ENCODE measurements around the gene DHRS11.
A peak's percentile ranks its signal among the peaks of the same experiment; 100 is the strongest.
"Not testable (repeated sequence)": the region's sequence is repeated elsewhere in the genome, so short reads cannot be mapped to it uniquely, and the experiment has no call there.

The DHRS11 gene

GRCh38 chr17:36600465-36600864, 8.8 kb downstream of the DHRS11 start:
- peaks cover 25 to 38% of the 10 kb centered on the region in 2 donors for H3K4me1 Mint-ChIP-seq
- peak overlapping the region; percentile 89 to 92 for H3K4me3 Mint-ChIP-seq
- H3K27ac Mint-ChIP-seq = peak overlapping the region; percentile 94
- no peak for DNase-seq
- H3K9me3 Mint-ChIP-seq = no peaks in the 10 kb centered on the region
- peaks cover 0 to 4% of the 10 kb centered on the region in 2 donors for H3K27me3 Mint-ChIP-seq
- ATAC-seq (replicated peaks) = no peak
- peaks cover 23 to 36% of the 10 kb centered on the region in 2 donors for H3K36me3 Mint-ChIP-seq

- peak overlapping the region; percentile 89 to 92 for H3K4me3 Mint-ChIP-seq
- peaks cover 30 to 42% of the 10 kb centered on the region in 2 donors for H3K4me1 Mint-ChIP-seq
- DNase-seq = no peak
- no peaks in the 10 kb centered on the region for H3K9me3 Mint-ChIP-seq
- no peaks in the 10 kb centered on the region for H3K27me3 Mint-ChIP-seq
- peak overlapping the region; percentile 94 for H3K27ac Mint-ChIP-seq
- peak; percentile 22 to 26 for ATAC-seq (replicated peaks)
- peaks cover 23 to 36% of the 10 kb centered on the region in 2 donors for H3K36me3 Mint-ChIP-seq
Measured at GRCh38 chr17:36600936-36601302, 9.2 kb downstream of the DHRS11 start.

- DNase-seq (peak; percentile 88), ATAC-seq (replicated peaks) (peak; percentile 91 to 94)
- Mint-ChIP-seq H3K9me3 (no peaks in the 10 kb centered on the region), H3K36me3 (peaks cover 25 to 38% of the 10 kb centered on the region in 2 donors), H3K4me1 (peaks cover 32 to 46% of the 10 kb centered on the region in 2 donors), H3K27me3 (no peaks in the 10 kb centered on the region), H3K27ac (peak within 1 kb of the TSS; percentile 94), H3K4me3 (peak within 1 kb of the TSS; percentile 89 to 92)
Measured at GRCh38 chr17:36601303-36602029, 9.8 kb downstream of the DHRS11 start, which contains the start of gene MRM1. Gene MRM1, plus strand, starts transcription at chr17:36601583. Its CDS starts 228 bp downstream, at chr17:36601811.

- H3K4me3 Mint-ChIP-seq = peak overlapping the region; percentile 89 to 92
- no peaks in the 10 kb centered on the region for H3K9me3 Mint-ChIP-seq
- ATAC-seq (replicated peaks) (peak; percentile 16 to 18), DNase-seq (no peak)
- H3K4me1 Mint-ChIP-seq = peaks cover 32 to 46% of the 10 kb centered on the region in 2 donors
- peak overlapping the region; percentile 94 for H3K27ac Mint-ChIP-seq
- H3K36me3 Mint-ChIP-seq = peaks cover 25 to 33% of the 10 kb centered on the region in 2 donors
- H3K27me3 Mint-ChIP-seq = no peaks in the 10 kb centered on the region
Measured at GRCh38 chr17:36602030-36602748, 10.5 kb downstream of the DHRS11 start.

GRCh38 chr17:36602924-36603384, 11.3 kb downstream of the DHRS11 start:
- peaks cover 34 to 50% of the 10 kb centered on the region in 2 donors for H3K4me1 Mint-ChIP-seq

GRCh38 chr17:36605028-36605427, 13.3 kb downstream of the DHRS11 start:
- peak overlapping the region in 1 of 2 donors; percentile 12 for H3K4me3 Mint-ChIP-seq
- peaks cover 25 to 47% of the 10 kb centered on the region in 2 donors for H3K36me3 Mint-ChIP-seq
- not testable (repeated sequence) for H3K27me3 Mint-ChIP-seq; ATAC-seq (replicated peaks); DNase-seq; H3K27ac Mint-ChIP-seq; H3K9me3 Mint-ChIP-seq
- H3K4me1 Mint-ChIP-seq = peaks cover 41 to 66% of the 10 kb centered on the region in 2 donors

More at GRCh38 chr17:36602924-36603384, 11.3 kb downstream of the DHRS11 start:
- DNase-seq (peak; percentile 36), ATAC-seq (replicated peaks) (peak; percentile 11 to 24)
- Mint-ChIP-seq H3K4me3 (peak overlapping the region; percentile 89 to 92), H3K27ac (peak overlapping the region; percentile 69), H3K9me3 (no peaks in the 10 kb centered on the region), H3K36me3 (peaks cover 27 to 34% of the 10 kb centered on the region in 2 donors), H3K27me3 (no peaks in the 10 kb centered on the region)

GRCh38 chr17:36608280-36608679, 16.6 kb downstream of the DHRS11 start:
- ATAC-seq (replicated peaks) = no peak
- Mint-ChIP-seq H3K4me3 (no peak overlapping the region), H3K27me3 (no peaks in the 10 kb centered on the region), H3K4me1 (peaks cover 26 to 47% of the 10 kb centered on the region in 2 donors), H3K36me3 (peaks cover 34 to 49% of the 10 kb centered on the region in 2 donors), H3K27ac (no peak overlapping the region), H3K9me3 (no peaks in the 10 kb centered on the region)
- no peak for DNase-seq

GRCh38 chr17:36608794-36609497, 17.3 kb downstream of the DHRS11 start:
- H3K27me3 Mint-ChIP-seq = no peaks in the 10 kb centered on the region
- DNase-seq = no peak
- no peak overlapping the region for H3K4me3 Mint-ChIP-seq
- H3K9me3 Mint-ChIP-seq = no peaks in the 10 kb centered on the region
- H3K4me1 Mint-ChIP-seq = peaks cover 26 to 44% of the 10 kb centered on the region in 2 donors
- H3K36me3 Mint-ChIP-seq = peaks cover 33 to 51% of the 10 kb centered on the region in 2 donors
- no peak overlapping the region for H3K27ac Mint-ChIP-seq
- peak; percentile 42 to 61 for ATAC-seq (replicated peaks)

GRCh38 chr17:36609498-36609862, 17.8 kb downstream of the DHRS11 start:
- H3K4me1 Mint-ChIP-seq = peaks cover 21 to 38% of the 10 kb centered on the region in 2 donors
- H3K4me3 Mint-ChIP-seq = no peak overlapping the region
- H3K27me3 Mint-ChIP-seq = no peaks in the 10 kb centered on the region
- peaks cover 28 to 48% of the 10 kb centered on the region in 2 donors for H3K36me3 Mint-ChIP-seq
- no peak for DNase-seq
- no peak for ATAC-seq (replicated peaks)
- no peaks in the 10 kb centered on the region for H3K9me3 Mint-ChIP-seq
- H3K27ac Mint-ChIP-seq = no peak overlapping the region

GRCh38 chr17:36610474-36610873, 18.8 kb downstream of the DHRS11 start:
- DNase-seq (no peak), ATAC-seq (replicated peaks) (no peak)
- no peaks in the 10 kb centered on the region for H3K27me3 Mint-ChIP-seq

GRCh38 chr17:36611345-36612072, 19.8 kb downstream of the DHRS11 start:
- Mint-ChIP-seq H3K4me3 (no peak overlapping the region), H3K27ac (peak overlapping the region; percentile 65), H3K27me3 (no peaks in the 10 kb centered on the region), H3K9me3 (no peaks in the 10 kb centered on the region), H3K4me1 (peaks cover 9 to 20% of the 10 kb centered on the region in 2 donors), H3K36me3 (peaks cover 13 to 35% of the 10 kb centered on the region in 2 donors)
- ATAC-seq (replicated peaks) (no peak), DNase-seq (no peak)

More at GRCh38 chr17:36610474-36610873, 18.8 kb downstream of the DHRS11 start:
- Mint-ChIP-seq H3K36me3 (peaks cover 20 to 42% of the 10 kb centered on the region in 2 donors), H3K9me3 (no peaks in the 10 kb centered on the region), H3K4me1 (peaks cover 15 to 28% of the 10 kb centered on the region in 2 donors), H3K27ac (no peak overlapping the region), H3K4me3 (no peak overlapping the region)

- peaks cover 9 to 20% of the 10 kb centered on the region in 2 donors for H3K4me1 Mint-ChIP-seq
- no peak overlapping the region for H3K4me3 Mint-ChIP-seq
- peaks cover 13 to 35% of the 10 kb centered on the region in 2 donors for H3K36me3 Mint-ChIP-seq
- ATAC-seq (replicated peaks) (no peak), DNase-seq (no peak)
- no peaks in the 10 kb centered on the region for H3K27me3 Mint-ChIP-seq
- no peaks in the 10 kb centered on the region for H3K9me3 Mint-ChIP-seq
- H3K27ac Mint-ChIP-seq = peak overlapping the region; percentile 9
Measured at GRCh38 chr17:36612323-36612722, 20.6 kb downstream of the DHRS11 start.

GRCh38 chr17:36613155-36613554, 21.5 kb downstream of the DHRS11 start:
- Mint-ChIP-seq H3K27me3 (no peaks in the 10 kb centered on the region), H3K27ac (no peak overlapping the region), H3K36me3 (peaks cover 9 to 28% of the 10 kb centered on the region in 2 donors), H3K4me3 (no peak overlapping the region), H3K4me1 (peaks cover 7 to 14% of the 10 kb centered on the region in 2 donors), H3K9me3 (no peaks in the 10 kb centered on the region)
- DNase-seq = no peak
- no peak for ATAC-seq (replicated peaks)

Measured in stimulated activated naive B cell treated with anti-CD40 and anti-IgM and Interleukin-4, amounts not matched to agents 10 μg/mL and 1 μg/mL and 100 μg/mL, for 72 hours (primary cell).